Measurements from ENCODE around the gene F5.

GRCh38 chr1:169495916-169496315, 90.4 kb downstream of the F5 start:
- TF ChIP-seq POLR2A (IDR thresholded peaks at IDR 0.05) (no peak), CTCF (IDR thresholded peaks at IDR 0.05) (no peak)

Measured in lower leg skin (tissue), 3 donors.